GM12801 (cell line): ENCODE data around the gene BLOC1S3.

Experiments used
- TF ChIP-seq, protein P1 (sequence below): IDR thresholded peaks from one replicate; pipeline ENCODE4 v1.5.1; 2011; ENCODE audit warnings: control low read depth; ENCODE audit not compliant: insufficient read length; ENCODE audit errors: extremely low read depth

The BLOC1S3 gene

DNA sequence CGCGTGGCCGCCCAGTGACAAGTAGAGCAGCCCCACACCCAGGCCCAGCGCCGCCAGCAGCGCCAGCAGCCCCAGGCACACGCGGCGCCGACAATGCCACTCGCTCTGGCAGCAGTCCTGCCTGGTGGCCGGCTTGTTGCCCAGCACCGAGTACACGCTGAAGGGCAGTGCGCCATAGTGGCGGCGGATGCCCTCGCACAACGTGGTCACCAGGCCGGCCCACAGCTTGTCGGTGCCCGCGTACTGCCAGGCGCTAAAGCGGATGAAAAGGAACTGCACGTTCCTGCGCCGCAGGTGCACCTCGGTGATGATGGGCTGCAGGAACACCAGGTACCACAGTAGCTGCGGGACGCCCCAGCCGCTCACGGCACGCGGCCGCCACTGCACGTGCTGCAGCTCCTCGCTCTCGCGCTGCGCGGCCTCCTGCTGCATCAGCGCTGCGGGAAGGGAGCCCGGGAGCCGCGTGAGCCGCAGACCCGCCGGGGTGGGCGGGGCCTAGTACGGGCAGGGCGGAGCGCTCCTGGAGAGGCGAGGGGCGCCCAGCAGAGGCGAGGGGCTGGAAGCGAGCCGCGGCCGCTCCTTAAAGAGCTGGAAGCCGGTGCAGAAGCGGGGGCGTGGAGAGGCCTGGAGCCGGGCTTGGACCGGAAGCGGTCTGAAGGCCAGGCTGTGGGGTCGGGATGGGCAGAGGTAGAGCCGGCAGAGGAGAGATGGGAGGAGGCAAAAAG is 25.1 kb upstream of the BLOC1S3 start:
- TF ChIP-seq, protein P1, sequence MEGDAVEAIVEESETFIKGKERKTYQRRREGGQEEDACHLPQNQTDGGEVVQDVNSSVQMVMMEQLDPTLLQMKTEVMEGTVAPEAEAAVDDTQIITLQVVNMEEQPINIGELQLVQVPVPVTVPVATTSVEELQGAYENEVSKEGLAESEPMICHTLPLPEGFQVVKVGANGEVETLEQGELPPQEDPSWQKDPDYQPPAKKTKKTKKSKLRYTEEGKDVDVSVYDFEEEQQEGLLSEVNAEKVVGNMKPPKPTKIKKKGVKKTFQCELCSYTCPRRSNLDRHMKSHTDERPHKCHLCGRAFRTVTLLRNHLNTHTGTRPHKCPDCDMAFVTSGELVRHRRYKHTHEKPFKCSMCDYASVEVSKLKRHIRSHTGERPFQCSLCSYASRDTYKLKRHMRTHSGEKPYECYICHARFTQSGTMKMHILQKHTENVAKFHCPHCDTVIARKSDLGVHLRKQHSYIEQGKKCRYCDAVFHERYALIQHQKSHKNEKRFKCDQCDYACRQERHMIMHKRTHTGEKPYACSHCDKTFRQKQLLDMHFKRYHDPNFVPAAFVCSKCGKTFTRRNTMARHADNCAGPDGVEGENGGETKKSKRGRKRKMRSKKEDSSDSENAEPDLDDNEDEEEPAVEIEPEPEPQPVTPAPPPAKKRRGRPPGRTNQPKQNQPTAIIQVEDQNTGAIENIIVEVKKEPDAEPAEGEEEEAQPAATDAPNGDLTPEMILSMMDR, result no peak

- TF ChIP-seq, protein P1, result no peak
Measured at GRCh38 chr19:45154064-45154827, 24.3 kb upstream of the BLOC1S3 start.

DNA sequence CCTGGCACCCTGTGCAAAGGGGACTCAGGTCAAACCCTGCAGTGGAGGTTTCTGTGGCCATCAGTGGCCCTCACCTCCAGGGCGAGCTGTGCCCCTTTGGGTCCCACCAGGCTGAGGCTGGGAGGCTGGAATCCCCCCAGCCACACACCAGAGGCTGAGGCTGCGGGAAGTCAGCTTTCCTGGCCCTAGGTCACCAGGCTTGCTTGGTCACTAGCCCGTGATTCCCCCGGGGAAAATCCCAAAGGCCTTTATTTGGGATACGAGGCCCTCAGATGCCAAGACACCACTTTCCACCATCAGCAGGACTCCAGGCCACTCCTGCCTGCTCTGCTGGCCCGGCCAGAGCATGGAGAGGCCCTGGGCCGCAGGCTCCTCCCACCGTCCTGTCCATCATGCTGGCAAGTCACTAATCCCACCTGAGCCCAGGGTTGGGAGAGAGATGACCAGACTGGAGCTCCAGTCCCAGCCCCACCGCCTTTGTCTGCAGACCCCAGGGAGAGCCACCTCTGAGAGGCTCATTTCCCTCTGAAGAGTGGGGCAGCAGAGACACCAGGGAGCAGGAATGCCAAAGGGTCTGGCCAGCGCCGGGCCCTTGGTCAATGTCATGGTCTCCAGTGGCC is 22.5 kb upstream of the BLOC1S3 start:
- TF ChIP-seq, protein P1, result no peak

DNA sequence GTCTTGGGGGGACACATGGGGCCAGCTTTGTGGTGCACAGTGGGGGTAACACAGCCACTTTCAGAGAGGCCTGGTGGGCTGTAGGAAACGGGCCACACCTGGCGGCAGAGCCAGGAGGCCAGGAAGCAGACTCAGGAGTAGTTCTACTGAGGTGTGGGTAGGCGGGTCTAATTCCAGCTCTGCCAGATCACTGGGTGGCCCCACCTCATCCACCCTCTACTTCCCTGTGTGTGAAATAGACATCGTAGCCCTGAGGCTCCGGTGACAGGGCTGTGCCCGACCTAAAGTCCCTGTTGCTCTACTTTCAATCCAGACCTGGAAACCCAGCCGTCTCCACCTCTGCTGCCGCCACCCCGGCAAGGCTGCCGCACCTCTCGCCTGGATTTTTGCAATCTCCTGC is 21.8 kb upstream of the BLOC1S3 start:
- TF ChIP-seq, protein P1, result no peak

DNA sequence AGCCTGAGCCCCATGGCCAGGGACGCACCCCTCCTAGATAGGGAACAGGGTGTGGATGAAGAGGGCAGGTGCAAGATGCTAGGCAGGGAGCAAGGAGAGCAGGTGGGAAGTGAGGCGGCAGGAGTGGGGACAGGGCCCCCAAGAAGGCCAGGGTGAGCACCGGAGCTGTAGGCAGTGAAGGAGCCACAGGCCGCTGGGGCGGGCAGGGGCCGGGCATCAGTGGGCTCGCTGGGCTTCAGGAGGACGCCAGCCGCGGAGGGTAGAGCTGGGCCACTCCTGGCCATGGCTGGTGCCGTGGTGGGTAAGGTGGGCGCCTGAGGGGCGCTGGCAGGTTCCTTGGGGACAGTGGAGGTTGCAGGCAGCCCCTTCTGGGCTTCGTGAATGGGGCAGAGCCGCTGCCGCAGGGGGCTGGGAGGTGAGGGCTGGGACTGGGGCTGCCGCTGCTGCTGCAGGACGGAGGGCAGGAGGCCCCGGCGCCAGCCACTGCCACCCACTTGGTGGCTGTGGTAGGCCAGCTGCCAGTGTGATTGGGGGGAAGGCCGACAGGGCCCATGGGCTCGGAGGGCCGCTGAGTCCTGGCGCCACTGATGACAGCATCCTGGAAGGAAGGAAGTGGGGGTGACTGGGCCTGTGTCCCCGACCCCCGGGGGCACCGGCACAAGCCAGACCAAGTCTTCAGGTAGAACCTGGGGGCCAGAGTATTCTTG is 19.9 kb upstream of the BLOC1S3 start:
- TF ChIP-seq, protein P1, result no peak

- TF ChIP-seq, protein P1, result no peak
Measured at GRCh38 chr19:45159210-45159970, 19.2 kb upstream of the BLOC1S3 start.
